Posterior cingulate gyrus (tissue), 11 donors: ENCODE measurements around the gene COG5.
"Not testable (repeated sequence)": the region's sequence is repeated elsewhere in the genome, so short reads cannot be mapped to it uniquely, and the experiment has no call there.

Source experiments
- DNase-seq, 10 donors: peaks; one replicate each; pipeline versions ENCODE4 v3.0.0 to v3.0.0-alpha.2; 2020 to 2021; ENCODE audit warnings: mixed read lengths in 3 of 10
- intact Hi-C: fragments of 100-400 bp; cut with DNase I; formaldehyde crosslinking; loops from one replicate; pipeline ENCODE4 v1.15.1; 2023

Gene COG5

DNA sequence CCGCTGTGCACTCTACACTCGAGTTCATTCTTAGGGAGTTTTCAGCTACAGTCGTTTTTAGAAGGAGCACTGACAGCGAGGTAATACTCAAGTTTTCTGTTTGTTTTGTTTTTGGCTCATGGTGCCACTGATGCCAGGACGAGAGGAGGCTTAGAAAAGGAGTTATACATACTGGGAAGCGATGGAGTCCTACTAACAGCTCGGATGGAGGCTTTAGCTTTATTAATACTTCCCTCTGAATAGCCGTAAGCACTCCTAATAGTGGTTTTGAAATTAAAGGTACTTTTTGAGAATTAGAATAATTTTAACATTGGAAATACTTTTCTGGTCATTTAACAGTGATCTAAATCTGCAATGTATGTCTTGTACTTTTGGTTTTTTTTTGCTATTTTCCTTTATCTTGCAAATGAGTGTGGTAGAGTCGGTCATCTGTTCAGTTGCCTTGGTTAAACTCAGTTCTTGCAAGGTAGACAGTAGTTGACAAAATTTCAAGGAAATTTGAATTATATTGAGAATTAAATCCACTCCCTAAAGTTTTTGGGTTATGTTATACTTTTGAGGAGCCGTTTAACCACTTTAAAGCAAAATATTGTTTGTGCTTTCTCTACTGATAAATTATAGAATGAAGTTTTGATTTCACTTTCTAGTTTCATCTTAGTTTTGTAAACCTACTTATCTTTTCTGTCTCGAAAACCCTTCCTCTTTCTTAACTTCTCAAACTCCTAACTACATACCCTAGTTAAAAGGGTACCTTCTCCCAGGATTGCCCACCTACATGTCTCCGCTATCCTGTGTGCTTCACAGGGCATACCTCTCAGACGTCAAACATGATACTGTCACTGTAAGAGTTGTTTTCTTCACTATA is 393.4 kb downstream of the COG5 start:
- DNase-seq = no peak
- intact Hi-C loops = loop anchor here (10.0 kb wide), 1 partner anchor 575 kb away; the partner anchor contains the start of gene CBLL1

DNA sequence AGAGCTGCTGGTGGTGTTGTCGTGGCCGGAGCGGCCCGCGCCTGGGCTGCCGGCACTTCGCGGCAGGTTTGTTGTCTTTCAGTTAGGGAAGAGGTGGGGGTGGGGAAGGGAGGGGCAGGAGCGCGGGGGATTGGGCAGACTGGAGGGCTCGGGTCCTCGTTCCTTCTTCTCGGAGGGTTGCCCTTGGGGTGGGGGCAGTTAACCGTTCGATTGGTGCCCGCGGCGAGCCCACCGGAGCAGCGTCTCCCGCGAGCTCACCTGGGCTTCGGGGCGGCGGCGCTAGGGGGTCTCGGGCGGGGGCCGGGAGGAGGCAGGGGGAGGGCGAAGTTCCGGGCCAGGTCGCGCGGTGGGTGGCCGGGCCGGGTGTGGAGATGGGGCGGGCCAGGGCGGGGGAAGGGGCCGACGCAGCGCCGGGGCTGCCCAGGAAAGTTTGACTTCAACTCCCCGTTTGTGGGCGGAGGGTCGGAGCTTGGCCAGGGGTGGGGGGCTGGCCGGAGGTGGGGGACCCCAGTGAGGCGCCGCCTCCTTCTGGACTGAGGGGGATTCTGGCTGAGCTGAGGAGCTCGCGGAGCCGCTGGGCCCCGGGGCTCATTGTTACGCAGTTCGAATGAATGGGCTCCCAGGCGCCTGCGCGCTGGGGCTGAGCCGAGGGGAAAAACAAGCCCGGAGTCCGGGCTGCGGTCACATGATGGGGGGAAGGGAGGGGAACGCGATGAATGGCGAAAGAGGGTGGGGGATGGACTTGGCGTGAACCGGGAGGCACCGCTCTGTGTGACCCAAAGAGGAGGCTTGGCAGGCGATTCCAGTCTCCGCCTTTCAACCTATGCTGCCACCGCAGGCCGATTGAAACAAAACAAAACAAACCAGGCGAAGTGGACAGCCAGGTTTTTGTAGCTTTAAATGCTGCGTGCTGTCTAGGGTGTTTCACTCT is 394.3 kb downstream of the COG5 start:
- intact Hi-C loops = loop anchor here (10.0 kb wide), 1 partner anchor 575 kb away; the partner anchor contains the start of gene CBLL1
- DNase-seq = peak; percentile 91 to 99 (median 96)

DNA sequence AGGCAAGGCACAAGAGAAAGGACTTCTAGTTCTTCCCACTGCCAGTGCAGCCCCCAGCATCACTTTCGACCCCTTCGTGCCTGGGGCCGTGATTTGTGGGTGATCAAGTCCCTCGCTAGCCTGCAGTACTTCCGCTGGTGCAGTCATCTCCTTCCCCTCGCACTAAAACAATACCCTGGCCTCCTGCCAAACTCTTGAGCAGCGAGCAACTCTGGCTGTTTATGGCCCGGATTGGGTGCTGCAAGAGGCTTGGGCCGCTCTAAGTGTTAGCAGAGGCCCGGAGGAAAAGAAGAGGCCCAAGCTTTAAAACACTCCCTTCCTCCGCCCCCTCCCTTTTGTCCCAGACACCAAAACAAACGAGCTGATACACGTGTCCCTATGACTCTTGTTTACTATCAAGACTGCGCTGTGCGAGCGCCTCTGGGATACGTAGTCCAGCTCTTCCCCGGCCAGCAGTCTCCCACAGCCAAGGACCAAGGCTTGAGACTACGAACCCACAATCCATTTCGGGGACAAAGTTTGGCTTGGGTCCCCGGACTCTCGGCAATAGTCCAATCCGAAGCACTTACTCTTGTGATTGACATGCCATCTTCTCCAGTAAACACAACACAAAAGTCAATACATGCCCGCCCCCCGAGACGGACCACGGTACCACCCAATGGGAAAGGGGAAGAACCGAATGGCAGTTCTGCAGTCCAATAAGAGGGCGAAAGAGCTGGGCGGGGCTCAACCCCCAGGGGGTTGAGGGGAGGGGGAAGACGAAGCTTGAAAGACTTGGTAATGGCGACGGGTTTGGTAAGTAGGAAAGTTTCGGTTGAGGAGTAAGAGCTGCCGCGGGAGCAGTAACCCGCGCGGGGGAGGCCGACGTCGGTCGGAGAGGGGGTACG is 395.2 kb downstream of the COG5 start, which contains the start of gene HBP1:
Gene HBP1, plus strand, starts transcription at position 771 of the 887 bp plus-strand sequence. CDS start 10,891 bp downstream, outside the sequence.
- peak; percentile 96 to 100 (median 98) for DNase-seq
- intact Hi-C loops = no loop called here

DNA sequence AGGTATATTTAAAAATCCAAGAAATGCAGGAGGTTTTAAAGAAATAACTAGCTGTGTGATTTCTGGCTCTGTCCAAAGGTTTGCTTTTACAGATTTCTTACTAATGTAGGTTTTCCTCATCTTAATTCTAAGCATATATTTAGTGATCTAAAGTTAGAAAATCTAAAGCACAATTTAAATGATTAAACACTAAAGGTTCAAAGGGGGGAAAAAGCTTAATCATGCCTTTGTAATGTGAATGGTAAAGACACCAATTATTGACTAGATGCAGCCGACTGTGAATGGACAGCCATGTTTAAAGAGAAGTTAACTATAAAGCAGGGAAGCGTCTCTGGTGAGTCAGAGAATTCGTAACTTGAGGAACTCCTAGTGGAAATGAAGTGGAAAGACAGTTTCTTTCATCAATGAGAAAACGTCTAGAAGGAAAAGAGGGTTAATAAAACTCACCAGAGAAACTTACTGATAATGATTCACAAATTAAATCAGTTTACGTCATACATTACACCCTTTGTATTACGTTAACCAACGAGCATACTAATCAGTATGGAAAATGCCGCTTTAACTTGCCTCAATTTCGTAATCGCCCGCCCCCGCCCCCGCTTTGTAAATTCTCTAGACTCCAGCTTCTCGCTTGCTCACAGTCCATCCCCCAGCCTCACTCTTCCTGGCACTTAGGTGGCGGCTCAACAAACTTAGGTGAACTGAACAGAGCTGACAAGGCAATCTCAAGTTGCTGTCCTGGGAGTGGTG is 396.1 kb downstream of the COG5 start:
- intact Hi-C loops = no loop called here
- no peak for DNase-seq

DNA sequence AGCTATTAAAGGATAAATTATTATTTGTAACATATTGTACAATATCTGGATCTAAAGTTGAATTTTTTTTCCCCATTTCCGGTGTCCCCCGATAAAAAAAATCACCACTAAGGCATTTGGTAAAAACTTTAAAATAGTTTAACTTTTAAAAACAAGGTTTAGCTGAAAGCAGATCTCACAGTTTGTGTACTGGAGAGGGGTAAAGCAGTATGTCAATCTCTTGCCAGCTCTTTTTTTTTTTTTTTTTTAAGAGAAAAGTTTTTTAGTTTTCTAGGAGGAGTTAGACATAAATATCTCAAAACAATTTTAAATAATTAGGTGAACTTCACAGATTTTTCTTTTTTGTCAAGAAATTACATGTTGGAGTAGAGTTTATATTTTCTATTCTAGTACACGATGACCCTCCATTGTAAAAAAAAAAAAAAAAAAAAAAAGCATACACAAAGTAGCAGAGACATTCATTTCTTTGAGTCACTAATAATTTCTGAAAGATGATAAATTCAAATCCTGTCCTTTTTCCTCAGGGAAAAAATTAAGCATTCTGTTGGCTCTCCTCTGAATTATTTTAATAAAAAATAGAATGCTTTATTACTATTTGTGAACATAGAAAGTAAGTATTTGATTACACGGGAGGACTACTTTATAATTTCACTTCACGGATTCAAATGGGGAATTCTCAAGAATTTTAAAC is 396.8 kb downstream of the COG5 start:
- DNase-seq = no peak
- intact Hi-C loops = no loop called here

DNA sequence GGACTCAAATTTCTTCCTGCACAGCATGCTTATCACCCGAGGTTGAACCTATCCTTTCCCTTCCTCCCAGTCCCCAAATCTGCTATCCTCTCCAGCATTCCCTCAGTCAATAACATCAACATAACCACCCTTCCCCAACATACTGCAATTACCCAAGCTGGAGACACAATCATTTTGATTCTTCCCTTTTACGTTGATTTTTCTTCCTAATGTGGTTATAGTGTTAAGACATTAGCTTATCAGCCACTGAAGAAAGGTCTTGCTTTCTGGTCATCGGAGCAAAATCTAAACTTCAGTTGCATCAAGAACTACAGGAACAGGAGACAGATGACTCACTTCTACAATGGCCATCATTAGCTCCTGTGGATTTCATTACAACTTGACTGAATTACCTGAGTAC is 398.4 kb downstream of the COG5 start:
- no peak for DNase-seq
- intact Hi-C loops = no loop called here

DNA sequence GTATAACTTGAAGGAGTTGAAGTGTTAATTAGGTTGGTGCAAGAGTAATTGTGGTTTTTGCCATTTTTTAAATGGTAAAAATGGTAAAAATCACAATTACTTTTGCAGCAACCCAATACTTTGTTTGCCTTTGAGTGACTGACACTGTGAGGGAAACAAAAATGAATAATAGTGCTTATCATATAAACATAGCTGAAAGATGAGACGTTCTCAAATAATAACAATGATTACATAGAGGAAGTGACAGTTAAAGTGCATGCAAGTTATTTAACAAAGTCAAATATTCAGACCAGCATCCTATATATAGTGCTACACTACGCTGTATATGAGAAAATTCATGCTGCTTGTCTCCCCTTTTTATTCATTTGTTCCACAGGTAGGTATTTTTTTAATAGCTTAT is 399.6 kb downstream of the COG5 start:
- intact Hi-C loops = no loop called here
- DNase-seq = no peak

DNA sequence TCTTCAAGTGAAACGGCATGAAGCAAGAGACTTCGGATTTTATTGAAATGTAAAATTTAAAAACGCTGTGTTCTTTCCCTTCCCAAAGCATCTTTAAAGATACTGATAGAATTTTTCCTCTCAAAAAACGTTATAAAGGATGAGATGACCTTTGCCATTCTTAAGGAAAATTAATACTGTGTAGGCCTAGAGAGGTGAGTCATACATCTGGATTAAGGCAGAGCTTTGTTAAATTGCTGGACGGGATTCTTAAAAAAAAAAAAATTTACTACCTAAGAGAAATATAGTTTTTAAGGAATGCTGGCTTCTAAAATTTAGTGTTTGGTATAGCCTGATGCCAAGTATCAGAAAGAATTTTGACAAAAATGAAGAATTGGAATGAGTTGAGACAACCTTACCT is 401.2 kb downstream of the COG5 start:
- intact Hi-C loops = no loop called here
- no peak for DNase-seq

DNA sequence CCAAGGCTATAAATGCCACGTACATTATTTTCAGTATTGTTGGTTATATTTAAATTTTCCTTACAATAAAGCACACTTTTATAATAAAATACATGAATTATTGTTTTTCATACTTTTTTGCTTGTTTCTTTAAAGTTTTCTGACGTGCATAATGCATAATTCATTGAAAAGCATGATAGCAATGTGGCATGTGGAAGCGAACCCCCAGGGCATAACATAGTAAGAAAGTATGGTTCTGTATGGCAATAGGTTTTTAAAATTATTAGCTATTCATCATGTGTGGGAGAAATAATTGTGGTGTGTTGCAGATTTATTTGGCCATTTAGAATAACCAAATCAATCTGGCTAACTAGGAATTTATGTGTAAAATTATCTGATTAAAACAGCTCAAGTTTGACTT is 402.3 kb downstream of the COG5 start:
- no peak for DNase-seq
- intact Hi-C loops = no loop called here

DNA sequence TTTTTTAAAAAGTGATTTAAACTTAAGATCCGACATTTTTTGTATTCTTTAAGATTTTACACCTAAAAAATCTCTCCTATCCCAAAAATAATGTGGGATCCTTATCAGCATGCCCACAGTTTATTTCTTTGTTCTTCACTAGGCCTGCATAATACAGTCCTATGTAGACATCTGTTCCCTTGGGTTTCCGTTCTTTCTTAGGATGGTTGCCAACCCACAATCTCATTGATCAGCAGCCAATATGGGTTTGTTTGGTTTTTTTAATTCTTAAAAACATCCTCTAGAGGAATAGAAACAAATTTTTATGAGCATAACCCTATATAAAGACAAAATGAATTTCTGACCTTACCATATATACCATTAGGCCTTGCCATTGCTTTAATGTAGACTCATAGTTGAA is 403.3 kb downstream of the COG5 start:
- intact Hi-C loops = no loop called here
- no peak for DNase-seq

DNA sequence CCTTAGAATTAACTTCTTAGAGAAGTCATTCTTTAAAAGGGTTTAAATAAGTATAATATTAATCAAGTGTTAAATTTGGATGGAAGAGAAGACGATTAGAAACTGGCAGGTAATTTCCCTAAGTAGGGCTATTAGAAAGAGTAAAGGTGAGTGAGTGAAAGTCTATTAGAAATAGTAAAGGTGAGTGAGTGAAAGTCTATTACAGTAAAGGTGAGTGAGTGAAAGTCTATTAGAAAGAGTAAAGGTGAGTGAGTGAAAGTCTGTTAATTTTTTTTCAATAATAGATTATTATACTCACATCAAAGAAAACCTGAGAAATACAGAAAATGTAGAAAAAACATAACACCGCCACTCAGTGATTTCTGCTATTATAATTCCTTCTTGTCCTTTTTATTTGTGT is 405.7 kb downstream of the COG5 start:
- no peak for DNase-seq
- intact Hi-C loops = no loop called here

DNA sequence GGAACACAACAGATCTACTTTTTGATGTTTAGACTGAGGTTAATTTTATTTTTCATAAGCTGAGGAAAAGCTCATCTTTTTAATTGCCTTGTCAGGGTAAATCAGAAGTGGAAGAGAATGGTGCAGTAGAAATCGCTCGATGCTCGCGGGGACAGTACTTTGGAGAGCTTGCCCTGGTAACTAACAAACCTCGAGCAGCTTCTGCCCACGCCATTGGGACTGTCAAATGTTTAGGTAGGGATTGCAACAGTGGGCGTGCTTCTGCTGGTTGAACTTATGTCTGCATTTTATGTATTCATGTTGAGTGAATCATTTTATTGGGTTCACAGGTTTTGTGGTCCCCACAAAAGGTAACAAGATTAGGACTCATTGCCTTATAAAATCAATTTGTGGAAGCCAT is 406.6 kb downstream of the COG5 start:
- DNase-seq = peak in 3 of 10 donors; percentile 21 to 79 (median 70)
- intact Hi-C loops = no loop called here

DNA sequence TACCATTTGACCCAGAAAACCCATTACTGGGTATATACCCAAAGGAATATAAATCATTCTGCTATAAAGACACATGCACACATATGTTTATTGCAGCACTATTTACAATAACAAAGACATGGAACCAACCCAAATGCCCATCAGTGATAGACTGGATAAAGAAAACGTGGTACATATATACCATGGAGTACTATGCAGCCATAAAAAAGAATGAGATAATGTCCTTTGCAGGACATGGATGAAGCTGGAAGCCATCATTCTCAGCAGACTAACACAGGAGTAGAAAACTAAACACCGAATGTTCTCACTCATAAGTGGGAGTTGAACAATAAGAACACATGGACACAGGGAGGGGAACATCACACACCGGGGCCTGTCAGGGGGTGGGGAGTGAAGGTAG is 408.0 kb downstream of the COG5 start:
- intact Hi-C loops, DNase-seq: not testable (repeated sequence)

DNA sequence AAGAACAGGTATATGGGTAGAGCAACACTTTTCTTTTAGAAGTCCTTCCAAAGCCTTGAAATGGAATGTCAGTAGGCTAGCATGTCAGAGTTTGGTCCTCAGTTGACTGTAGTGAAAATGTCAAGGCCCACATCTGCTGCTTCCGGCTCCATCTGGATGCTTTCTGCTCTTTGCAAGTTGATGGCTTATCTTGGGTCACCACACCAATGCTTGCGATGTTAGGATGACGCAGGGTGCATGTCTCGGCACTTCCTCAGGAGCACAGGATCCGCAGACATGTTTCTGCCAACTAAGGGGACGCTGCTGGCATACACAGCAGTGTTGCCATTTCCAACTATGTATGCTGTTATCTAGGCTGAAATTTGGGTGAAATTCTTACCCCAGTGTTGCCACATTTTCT is 408.9 kb downstream of the COG5 start:
- intact Hi-C loops = no loop called here
- DNase-seq = no peak

DNA sequence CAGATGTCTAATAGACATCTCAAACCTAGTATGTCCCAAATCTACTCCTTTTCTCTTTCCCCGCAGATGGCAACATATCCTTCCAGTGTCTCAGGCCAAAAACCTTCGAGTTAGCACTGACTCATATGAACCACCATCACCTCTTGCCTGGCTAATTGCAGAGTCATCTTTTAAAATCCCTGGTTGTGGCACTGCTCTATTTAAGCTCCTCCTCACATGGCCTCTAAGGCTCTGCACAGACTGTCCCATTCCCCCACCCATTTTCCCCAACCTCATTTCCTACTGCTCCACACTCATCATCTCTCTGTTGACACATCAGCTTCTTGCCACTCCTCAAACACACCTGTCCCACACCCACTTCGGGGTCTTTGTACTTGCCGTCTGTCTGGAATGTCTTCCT is 411.7 kb downstream of the COG5 start:
- intact Hi-C loops = no loop called here
- DNase-seq = no peak
